Measurements from ENCODE around the gene PDCD7.
A peak's percentile ranks its signal among the peaks of the same experiment; 100 is the strongest.

Gene PDCD7

DNA sequence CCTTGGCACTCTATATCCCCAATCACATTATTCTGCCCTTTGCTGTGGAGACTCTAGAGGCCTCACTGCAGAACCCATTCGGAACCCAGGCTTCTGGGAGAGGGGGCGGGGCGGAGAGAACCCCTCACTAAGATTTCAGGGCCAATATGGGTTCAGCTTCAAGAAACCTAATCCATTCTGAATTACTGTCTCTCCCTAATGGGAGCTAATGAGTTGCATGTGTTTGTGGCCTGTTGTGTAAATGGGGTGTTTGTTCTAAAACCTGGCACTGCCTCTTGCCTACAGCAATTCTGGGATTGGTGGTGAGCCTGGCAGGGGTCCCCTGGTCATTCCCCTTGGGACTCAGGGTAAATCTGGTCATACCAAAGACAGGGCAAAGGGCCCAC, 65.2 kb downstream of the PDCD7 start:
- H3K27me3 Mint-ChIP-seq (ENCODE audit: low read depth) = peaks cover 44% of the 10 kb centered on the region
- no peaks in the 10 kb centered on the region for H3K36me3 Mint-ChIP-seq (ENCODE audit: low read depth)
- no peak overlapping the region for H3K27ac Mint-ChIP-seq
- H3K4me1 Mint-ChIP-seq (ENCODE audit: low read depth) = peaks cover 5% of the 10 kb centered on the region
- H3K4me3 Mint-ChIP-seq = no peak overlapping the region
- H3K9me3 Mint-ChIP-seq = no peaks in the 10 kb centered on the region
- DNase-seq (ENCODE audit: low spot score) = no peak

DNA sequence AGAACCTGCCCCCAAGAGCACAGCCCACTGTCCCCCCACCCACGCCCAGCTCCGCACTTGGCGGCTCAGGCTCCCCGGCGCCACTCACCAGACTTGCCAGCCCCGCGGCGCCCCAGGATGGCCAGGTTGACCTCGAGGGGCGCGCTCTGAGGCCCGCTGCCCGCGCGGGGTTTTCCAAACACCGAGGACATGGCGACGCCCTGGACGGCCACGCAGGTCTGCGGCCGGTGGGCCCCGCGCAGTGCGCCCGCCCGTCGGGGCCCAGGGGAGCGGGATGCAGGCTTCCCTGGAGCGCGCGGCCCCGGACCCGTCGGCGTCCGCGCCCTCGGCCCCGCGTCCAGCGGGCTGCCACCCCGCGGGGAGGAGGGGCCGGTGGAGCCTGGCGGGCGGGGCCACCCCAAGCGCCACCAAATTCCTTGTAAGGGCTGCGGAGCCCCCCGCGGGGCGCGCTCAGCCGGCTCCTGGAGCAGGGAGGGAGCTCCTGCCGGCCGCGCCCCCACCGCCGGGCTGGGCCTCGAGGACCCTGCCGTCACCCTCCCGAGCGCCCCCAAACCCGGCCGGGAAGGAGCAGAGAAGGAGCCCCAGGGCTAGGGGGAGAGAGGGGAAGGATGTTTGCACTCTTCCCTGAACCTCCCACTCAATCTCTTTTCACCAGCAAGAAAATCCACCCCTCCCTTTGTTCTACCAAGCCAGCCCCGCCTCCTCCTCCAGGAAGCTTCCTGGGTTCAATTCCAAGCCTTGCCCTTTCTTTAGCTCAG, 65.8 kb downstream of the PDCD7 start, which contains the start of gene RASL12:
Gene RASL12 (minus strand): TSS at position 347 of the 758 bp plus-strand sequence. CDS start 156 bp downstream, at position 191.
- no peak within 1 kb of the TSS for H3K27ac Mint-ChIP-seq
- peaks cover 5% of the 10 kb centered on the region for H3K4me1 Mint-ChIP-seq (ENCODE audit: low read depth)
- H3K4me3 Mint-ChIP-seq = peak within 1 kb of the TSS; percentile 40
- no peak for DNase-seq (ENCODE audit: low spot score)
- peaks cover 44% of the 10 kb centered on the region for H3K27me3 Mint-ChIP-seq (ENCODE audit: low read depth)
- no peaks in the 10 kb centered on the region for H3K36me3 Mint-ChIP-seq (ENCODE audit: low read depth)
- no peaks in the 10 kb centered on the region for H3K9me3 Mint-ChIP-seq
